Neural crest cell (in vitro differentiated cells): ENCODE measurements around the gene DIPK1A. TPM values are rescaled to one million over a fixed set of nuclear protein-coding genes. Genes with fewer than 3 reads are reported as not detected.

Experiments used
- DNase-seq: peaks from one replicate; pipeline ENCODE4 v3.0.0; 2021; ENCODE audit warnings: low read depth, mixed read lengths, low spot score
- H3K27ac Mint-ChIP-seq: one replicate; pipeline ENCODE4 v1.8.0; 2021; ENCODE audit warnings: mild to moderate bottlenecking, mixed read lengths; ENCODE audit not compliant: unreplicated experiment
- H3K27me3 Mint-ChIP-seq: 2 replicates; pipeline ENCODE4 v1.8.0; 2021; ENCODE audit warnings: low read depth, mild to moderate bottlenecking, mixed read lengths
- H3K36me3 Mint-ChIP-seq: 2 replicates; pipeline ENCODE4 v1.8.0; 2021; ENCODE audit warnings: low read depth, mild to moderate bottlenecking, mixed read lengths
- H3K4me1 Mint-ChIP-seq: 2 replicates; pipeline ENCODE4 v1.8.0; 2021; ENCODE audit warnings: mixed read lengths
- H3K4me3 Mint-ChIP-seq: one replicate; pipeline ENCODE4 v1.8.0; 2021; ENCODE audit warnings: mild to moderate bottlenecking, mixed read lengths
- H3K9me3 Mint-ChIP-seq: 2 replicates; pipeline ENCODE4 v1.8.0; 2021; ENCODE audit warnings: mixed read lengths
- CTCF ChIP-seq: fragments of 200-600 bp; sonication (generic); conservative IDR thresholded peaks from 2 replicates; pipeline ENCODE4 v1.5.0; 2021; ENCODE audit warnings: antibody characterized with exemption, mild to moderate bottlenecking
- total RNA-seq: library from RNA; stranded (reverse); gene quantifications from 2 replicates; pipeline ENCODE4 v1.2.1, GENCODE V29; 2021

The DIPK1A gene
- total RNA-seq, 1 donor from 2014 or later = 2.3 TPM

- Mint-ChIP-seq H3K4me1 (no peaks in the 10 kb centered on the region), H3K27me3 (no peaks in the 10 kb centered on the region), H3K36me3 (no peaks in the 10 kb centered on the region)
These were observed 31.8 kb downstream of the DIPK1A start for GRCh38 chr1:92929461-92929860.

GRCh38 chr1:92927870-92928269 lies 33.4 kb downstream of the DIPK1A start:
- H3K27ac Mint-ChIP-seq = no peak overlapping the region
- H3K4me1 Mint-ChIP-seq = no peaks in the 10 kb centered on the region
- TF ChIP-seq CTCF = no peak
- no peak overlapping the region for H3K4me3 Mint-ChIP-seq
- DNase-seq = no peak
- H3K27me3 Mint-ChIP-seq = peaks cover 2% of the 10 kb centered on the region
- H3K9me3 Mint-ChIP-seq = no peaks in the 10 kb centered on the region
- no peaks in the 10 kb centered on the region for H3K36me3 Mint-ChIP-seq

More at GRCh38 chr1:92929461-92929860, 31.8 kb downstream of the DIPK1A start:
- H3K9me3 Mint-ChIP-seq = no peaks in the 10 kb centered on the region
- no peak for TF ChIP-seq CTCF
- H3K4me3 Mint-ChIP-seq = no peak overlapping the region
- no peak for DNase-seq
- no peak overlapping the region for H3K27ac Mint-ChIP-seq

GRCh38 chr1:92926873-92927272 lies 34.4 kb downstream of the DIPK1A start:
- no peak for TF ChIP-seq CTCF
- no peak overlapping the region for H3K27ac Mint-ChIP-seq
- H3K36me3 Mint-ChIP-seq = no peaks in the 10 kb centered on the region
- H3K27me3 Mint-ChIP-seq = peaks cover 4% of the 10 kb centered on the region
- DNase-seq = no peak
- no peak overlapping the region for H3K4me3 Mint-ChIP-seq
- H3K4me1 Mint-ChIP-seq = no peaks in the 10 kb centered on the region
- H3K9me3 Mint-ChIP-seq = no peaks in the 10 kb centered on the region

GRCh38 chr1:92924501-92924900 lies 36.8 kb downstream of the DIPK1A start:
- no peak overlapping the region for H3K4me3 Mint-ChIP-seq
- no peaks in the 10 kb centered on the region for H3K36me3 Mint-ChIP-seq
- no peak overlapping the region for H3K27ac Mint-ChIP-seq
- no peaks in the 10 kb centered on the region for H3K9me3 Mint-ChIP-seq
- no peak for TF ChIP-seq CTCF
- DNase-seq = no peak
- no peaks in the 10 kb centered on the region for H3K4me1 Mint-ChIP-seq
- H3K27me3 Mint-ChIP-seq = peaks cover 4% of the 10 kb centered on the region

- TF ChIP-seq CTCF = no peak
- no peak for DNase-seq
- Mint-ChIP-seq H3K36me3 (no peaks in the 10 kb centered on the region), H3K4me3 (no peak overlapping the region), H3K9me3 (no peaks in the 10 kb centered on the region), H3K4me1 (no peaks in the 10 kb centered on the region), H3K27ac (no peak overlapping the region), H3K27me3 (peaks cover 4% of the 10 kb centered on the region)
These were observed 37.6 kb downstream of the DIPK1A start for GRCh38 chr1:92923664-92924063.
